Fibroblast of lung (primary cell): ENCODE results near the gene DBNL.

Experiments
- EZH2 ChIP-seq: IDR thresholded peaks from 2 replicates; pipeline ENCODE4 v1.5.1; 2012; ENCODE audit warnings: low read length, control low read depth, mild to moderate bottlenecking; ENCODE audit errors: missing control alignments
- TF ChIP-seq, protein P1 (sequence below), 2 donors: IDR thresholded peaks in 1 of 2; conservative IDR thresholded peaks in 1 of 2; 1 replicate in 1 of 2; 2 replicates in 1 of 2; pipeline ENCODE4 v1.5.1; 2011 to 2012; ENCODE audit warnings: low read length in 2 of 2, control low read depth in 1 of 2, inconsistent platforms in 1 of 2, low read depth in 1 of 2, mild to moderate bottlenecking in 1 of 2

DNA sequence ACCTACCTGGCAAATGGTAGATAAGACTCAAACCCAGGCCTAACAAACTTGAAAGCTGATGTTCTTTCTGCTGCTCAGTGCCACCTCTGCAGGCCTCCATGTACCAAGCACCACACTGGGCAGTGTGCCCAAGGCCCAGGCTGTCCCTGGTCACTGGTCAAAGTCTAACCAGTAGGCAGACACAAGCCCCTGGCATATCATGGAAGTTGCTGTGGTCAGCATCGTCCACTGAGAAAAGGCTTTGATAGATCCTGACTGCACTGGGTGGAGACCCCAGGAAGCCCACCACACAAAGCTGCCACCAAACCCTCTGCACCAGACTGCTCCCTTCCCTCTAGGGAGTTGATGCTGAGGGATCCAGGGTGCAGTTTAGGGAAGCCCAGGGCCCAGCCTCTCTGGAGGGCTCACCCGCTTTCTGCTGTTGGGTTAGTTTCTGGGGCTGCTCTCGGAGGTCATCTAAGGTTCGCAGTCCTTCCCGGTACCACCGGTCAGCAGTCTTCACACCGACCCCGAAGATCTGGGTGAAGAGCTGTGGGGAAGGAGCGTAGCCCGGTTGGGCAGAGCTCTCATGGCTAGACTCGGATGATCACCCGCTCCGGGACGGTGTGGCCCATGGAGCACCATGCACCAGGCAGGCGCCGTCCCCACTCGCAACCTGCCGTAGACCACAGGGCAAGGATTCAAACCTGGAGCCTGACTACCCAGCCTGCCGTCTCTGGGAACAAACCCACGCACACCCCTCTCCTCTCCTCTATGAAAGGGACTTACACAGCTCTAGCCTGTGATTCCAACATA, 31.8 kb downstream of the DBNL start:
- TF ChIP-seq, protein P1, sequence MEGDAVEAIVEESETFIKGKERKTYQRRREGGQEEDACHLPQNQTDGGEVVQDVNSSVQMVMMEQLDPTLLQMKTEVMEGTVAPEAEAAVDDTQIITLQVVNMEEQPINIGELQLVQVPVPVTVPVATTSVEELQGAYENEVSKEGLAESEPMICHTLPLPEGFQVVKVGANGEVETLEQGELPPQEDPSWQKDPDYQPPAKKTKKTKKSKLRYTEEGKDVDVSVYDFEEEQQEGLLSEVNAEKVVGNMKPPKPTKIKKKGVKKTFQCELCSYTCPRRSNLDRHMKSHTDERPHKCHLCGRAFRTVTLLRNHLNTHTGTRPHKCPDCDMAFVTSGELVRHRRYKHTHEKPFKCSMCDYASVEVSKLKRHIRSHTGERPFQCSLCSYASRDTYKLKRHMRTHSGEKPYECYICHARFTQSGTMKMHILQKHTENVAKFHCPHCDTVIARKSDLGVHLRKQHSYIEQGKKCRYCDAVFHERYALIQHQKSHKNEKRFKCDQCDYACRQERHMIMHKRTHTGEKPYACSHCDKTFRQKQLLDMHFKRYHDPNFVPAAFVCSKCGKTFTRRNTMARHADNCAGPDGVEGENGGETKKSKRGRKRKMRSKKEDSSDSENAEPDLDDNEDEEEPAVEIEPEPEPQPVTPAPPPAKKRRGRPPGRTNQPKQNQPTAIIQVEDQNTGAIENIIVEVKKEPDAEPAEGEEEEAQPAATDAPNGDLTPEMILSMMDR (conservative IDR thresholded peaks at IDR 0.05 in 1 of 2, IDR thresholded peaks at IDR 0.05 in 1 of 2; ENCODE audit: low read depth in 1 of 2, low read length in 2 of 2), result no peak
- TF ChIP-seq EZH2, result no peak
